OCI-LY1 (cell line): ENCODE results near the gene LRRN4.

Experiments used
- H2AFZ ChIP-seq: fragments of 200-600 bp; sonication (generic), shearing (Covaris generic); 2 replicates; pipeline ENCODE4 v1.6.0; 2014; ENCODE audit warnings: antibody characterized with exemption, mild to moderate bottlenecking, low read length
- H3F3A ChIP-seq: fragments of 200-600 bp; sonication (generic), shearing (Covaris generic); 2 replicates; pipeline ENCODE4 v1.6.0; 2014; ENCODE audit warnings: mild to moderate bottlenecking, antibody characterized with exemption, low read length, moderate library complexity; ENCODE audit not compliant: insufficient read depth
- H3K27ac ChIP-seq: fragments of 200-600 bp; sonication (generic); 2 replicates; pipeline ENCODE4 v1.5.1; 2014; ENCODE audit warnings: low read length, mixed run types, mild to moderate bottlenecking, low read depth; ENCODE audit not compliant: poor library complexity, severe bottlenecking
- H3K27me3 ChIP-seq: fragments of 200-600 bp; sonication (generic); 2 replicates; pipeline ENCODE4 v1.6.0; 2014; ENCODE audit warnings: antibody characterized with exemption, mild to moderate bottlenecking, low read length, moderate library complexity; ENCODE audit not compliant: insufficient read depth
- H3K36me3 ChIP-seq: fragments of 200-600 bp; sonication (generic); 2 replicates; pipeline ENCODE4 v1.6.1; 2014; ENCODE audit warnings: mild to moderate bottlenecking, antibody characterized with exemption, low read length, moderate library complexity, mixed read lengths; ENCODE audit not compliant: insufficient read depth
- H3K4me1 ChIP-seq: fragments of 200-600 bp; sonication (generic); 2 replicates; pipeline ENCODE4 v1.5.1; 2014; ENCODE audit warnings: mild to moderate bottlenecking, low read length, moderate library complexity; ENCODE audit not compliant: insufficient read depth, severe bottlenecking
- H3K4me2 ChIP-seq: fragments of 200-600 bp; sonication (generic), shearing (Covaris generic); 2 replicates; pipeline ENCODE4 v1.6.1; 2014; ENCODE audit warnings: low read length
- H3K4me3 ChIP-seq: fragments of 200-600 bp; sonication (generic); 2 replicates; pipeline ENCODE4 v1.5.1; 2014; ENCODE audit warnings: low read length, low read depth, mild to moderate bottlenecking, mixed read lengths; ENCODE audit not compliant: poor library complexity, severe bottlenecking
- H3K79me2 ChIP-seq: fragments of 200-600 bp; shearing (Covaris generic); 2 replicates; pipeline ENCODE4 v1.6.1; 2016; ENCODE audit warnings: mixed run types, low read length, mixed read lengths; ENCODE audit not compliant: insufficient read depth
- H3K9ac ChIP-seq: fragments of 200-600 bp; sonication (generic), shearing (Covaris generic); 2 replicates; pipeline ENCODE4 v1.6.1; 2014; ENCODE audit warnings: mild to moderate bottlenecking, low read length, mixed read lengths
- H3K9me2 ChIP-seq: fragments of 200-600 bp; sonication (generic), shearing (Covaris generic); 2 replicates; pipeline ENCODE4 v1.6.1; 2014; ENCODE audit warnings: low read depth, mild to moderate bottlenecking, low read length, mixed read lengths
- H3K9me3 ChIP-seq: fragments of 200-600 bp; shearing (Covaris generic); 2 replicates; pipeline ENCODE4 v1.6.1; 2014; ENCODE audit warnings: low read length, mixed read lengths
- H4K20me1 ChIP-seq: fragments of 200-600 bp; sonication (generic), shearing (Covaris generic); 2 replicates; pipeline ENCODE4 v1.6.0; 2016; ENCODE audit warnings: mild to moderate bottlenecking, low read length; ENCODE audit not compliant: insufficient read depth
- EZH2 ChIP-seq: fragments of 200-600 bp; sonication (generic), shearing (Covaris generic); IDR thresholded peaks from 2 replicates; pipeline ENCODE4 v1.8.0; 2017; ENCODE audit warnings: borderline replicate concordance, mixed run types, mild to moderate bottlenecking, antibody characterized with exemption, low read length, moderate library complexity, mixed read lengths
- TF ChIP-seq, protein P1 (sequence below): fragments of 200-600 bp; sonication (generic), shearing (Covaris generic); IDR thresholded peaks from 2 replicates; pipeline ENCODE4 v1.5.1; 2017; ENCODE audit warnings: mild to moderate bottlenecking, antibody characterized with exemption, low read length, moderate library complexity, mixed read lengths

Gene LRRN4

DNA sequence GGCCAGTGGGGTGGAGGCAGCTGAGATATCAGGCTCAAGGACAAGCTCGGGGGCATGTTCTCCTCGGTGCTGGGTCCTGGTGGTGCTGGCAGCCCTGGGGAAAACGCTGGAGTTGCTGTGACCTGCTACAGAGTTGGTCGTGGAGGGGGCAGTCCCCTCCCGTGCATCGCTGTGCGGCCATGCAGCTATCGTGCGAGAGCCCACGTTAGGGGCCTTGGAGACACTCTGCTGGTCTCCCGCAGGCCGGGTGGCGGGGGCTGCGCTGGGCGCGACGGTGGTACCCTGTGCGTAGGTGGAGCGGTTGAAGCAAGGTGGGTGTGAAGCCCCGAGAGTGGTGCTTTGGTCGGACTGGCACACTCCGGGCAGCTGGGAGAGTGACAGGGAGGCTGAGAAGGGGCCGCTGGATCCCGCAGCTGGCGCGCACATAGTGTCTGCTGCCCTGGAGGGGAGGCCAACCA is 12.0 kb downstream of the LRRN4 start:
- Histone ChIP-seq H3F3A (no peaks in the 10 kb centered on the region), H3K27ac (no peak overlapping the region), H3K9me3 (no peaks in the 10 kb centered on the region), H3K27me3 (no peaks in the 10 kb centered on the region), H3K4me1 (no peaks in the 10 kb centered on the region), H3K4me3 (no peak overlapping the region), H4K20me1 (no peaks in the 10 kb centered on the region), H3K9me2 (no peaks in the 10 kb centered on the region), H3K4me2 (no peak overlapping the region), H3K79me2 (no peaks in the 10 kb centered on the region), H3K9ac (no peak overlapping the region), H3K36me3 (peaks cover 36% of the 10 kb centered on the region), H2AFZ (no peak overlapping the region)
- no peak for TF ChIP-seq EZH2
- TF ChIP-seq, protein P1, sequence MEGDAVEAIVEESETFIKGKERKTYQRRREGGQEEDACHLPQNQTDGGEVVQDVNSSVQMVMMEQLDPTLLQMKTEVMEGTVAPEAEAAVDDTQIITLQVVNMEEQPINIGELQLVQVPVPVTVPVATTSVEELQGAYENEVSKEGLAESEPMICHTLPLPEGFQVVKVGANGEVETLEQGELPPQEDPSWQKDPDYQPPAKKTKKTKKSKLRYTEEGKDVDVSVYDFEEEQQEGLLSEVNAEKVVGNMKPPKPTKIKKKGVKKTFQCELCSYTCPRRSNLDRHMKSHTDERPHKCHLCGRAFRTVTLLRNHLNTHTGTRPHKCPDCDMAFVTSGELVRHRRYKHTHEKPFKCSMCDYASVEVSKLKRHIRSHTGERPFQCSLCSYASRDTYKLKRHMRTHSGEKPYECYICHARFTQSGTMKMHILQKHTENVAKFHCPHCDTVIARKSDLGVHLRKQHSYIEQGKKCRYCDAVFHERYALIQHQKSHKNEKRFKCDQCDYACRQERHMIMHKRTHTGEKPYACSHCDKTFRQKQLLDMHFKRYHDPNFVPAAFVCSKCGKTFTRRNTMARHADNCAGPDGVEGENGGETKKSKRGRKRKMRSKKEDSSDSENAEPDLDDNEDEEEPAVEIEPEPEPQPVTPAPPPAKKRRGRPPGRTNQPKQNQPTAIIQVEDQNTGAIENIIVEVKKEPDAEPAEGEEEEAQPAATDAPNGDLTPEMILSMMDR: no peak

- Histone ChIP-seq H3K9me2 (no peaks in the 10 kb centered on the region), H4K20me1 (no peaks in the 10 kb centered on the region), H3K9ac (no peak overlapping the region), H2AFZ (no peak overlapping the region), H3K4me3 (no peak overlapping the region), H3K79me2 (no peaks in the 10 kb centered on the region), H3K36me3 (peaks cover 43% of the 10 kb centered on the region), H3F3A (no peaks in the 10 kb centered on the region), H3K4me1 (no peaks in the 10 kb centered on the region), H3K4me2 (no peak overlapping the region), H3K27ac (no peak overlapping the region), H3K9me3 (no peaks in the 10 kb centered on the region), H3K27me3 (no peaks in the 10 kb centered on the region)
- TF ChIP-seq, protein P1: no peak
- no peak for TF ChIP-seq EZH2
These were observed 12.7 kb downstream of the LRRN4 start for GRCh38 chr20:6040958-6041807.

- Histone ChIP-seq H3K79me2 (no peaks in the 10 kb centered on the region), H3K36me3 (peaks cover 46% of the 10 kb centered on the region), H2AFZ (no peak overlapping the region), H3K27ac (no peak overlapping the region), H3K9me3 (no peaks in the 10 kb centered on the region), H3K4me1 (no peaks in the 10 kb centered on the region), H3K27me3 (no peaks in the 10 kb centered on the region), H3F3A (no peaks in the 10 kb centered on the region), H3K4me3 (no peak overlapping the region), H4K20me1 (no peaks in the 10 kb centered on the region), H3K9ac (no peak overlapping the region), H3K4me2 (no peak overlapping the region), H3K9me2 (no peaks in the 10 kb centered on the region)
- TF ChIP-seq EZH2: no peak
- TF ChIP-seq, protein P1: no peak
These were observed 13.3 kb downstream of the LRRN4 start for GRCh38 chr20:6040540-6040939.
